ENCODE results near the gene TTC7B. TPM values are rescaled to one million over a fixed set of nuclear protein-coding genes. Genes with fewer than 3 reads are reported as not detected.
A peak's percentile ranks its signal among the peaks of the same experiment; 100 is the strongest.

The TTC7B gene
- total RNA-seq, 1 donor from 2014 or later = 20.6 TPM

DNA sequence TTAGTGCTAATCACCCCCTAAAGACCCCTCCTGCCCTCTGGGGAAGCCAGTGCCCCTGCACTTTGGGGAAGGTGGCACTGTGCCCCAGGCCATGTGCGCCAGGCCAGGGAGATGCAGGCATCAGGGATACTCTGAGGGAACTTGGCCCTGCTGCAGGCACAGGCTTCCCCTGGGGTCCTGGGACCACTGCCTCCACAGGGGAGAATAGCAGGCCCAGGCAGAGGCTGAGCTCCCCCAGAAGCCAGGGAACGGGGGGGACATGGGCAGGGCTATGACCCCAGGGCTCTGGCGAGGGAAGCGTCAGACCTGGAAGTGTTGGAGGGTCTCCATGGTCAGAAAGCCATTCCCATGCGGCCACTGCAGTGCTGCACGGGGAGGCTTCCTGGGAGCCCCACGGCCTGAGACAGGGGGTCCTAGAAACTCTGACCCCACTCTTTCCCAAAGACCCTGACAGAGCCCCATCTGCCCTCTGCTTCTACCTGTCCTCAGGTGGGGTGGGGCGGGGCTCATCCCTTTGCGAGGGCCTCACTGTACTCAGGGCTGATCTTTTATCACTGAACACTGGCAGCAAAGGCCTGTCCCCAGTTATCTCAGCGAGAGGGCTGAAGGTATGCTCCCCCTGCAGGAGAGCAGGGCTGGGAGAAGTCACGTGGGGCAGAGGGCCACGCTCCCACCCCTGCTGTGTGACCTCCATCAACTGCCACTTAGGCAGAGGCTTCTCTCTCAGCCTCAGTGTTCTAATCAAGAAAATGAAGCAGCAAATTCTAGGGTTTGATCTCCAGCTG is 259.4 kb downstream of the TTC7B start:
- H2AFZ ChIP-seq (replicated peaks) = no peak overlapping the region
- H3K4me2 ChIP-seq = peak overlapping the region; percentile 57
- TF ChIP-seq EZH2 (IDR thresholded peaks at IDR 0.05) (no peak), EZH2phosphoT487 (IDR thresholded peaks at IDR 0.05) (no peak), CTCF (IDR thresholded peaks at IDR 0.05) (no peak)
- H4K20me1 ChIP-seq (ENCODE audit: low read depth) = no peaks in the 10 kb centered on the region
- H3K9me3 Mint-ChIP-seq = no peaks in the 10 kb centered on the region
- peaks cover 4% of the 10 kb centered on the region for H3K27me3 Mint-ChIP-seq (ENCODE audit: insufficient read depth, low read depth)
- H3F3A ChIP-seq (ENCODE audit: low read depth) = no peaks in the 10 kb centered on the region
- no peaks in the 10 kb centered on the region for H3K36me3 ChIP-seq
- no peaks in the 10 kb centered on the region for H3K9me3 ChIP-seq (ENCODE audit: low read depth)
- H3K36me3 Mint-ChIP-seq = no peaks in the 10 kb centered on the region
- H3K4me3 Mint-ChIP-seq = no peak overlapping the region
- H3K27me3 ChIP-seq = no peaks in the 10 kb centered on the region
- H3K4me1 ChIP-seq = peaks cover 24% of the 10 kb centered on the region
- H3K79me2 ChIP-seq (ENCODE audit: low read depth) = no peaks in the 10 kb centered on the region
- H3K27ac Mint-ChIP-seq = no peak overlapping the region
- H3K9ac ChIP-seq = no peak overlapping the region
- peaks cover 46% of the 10 kb centered on the region for H3K4me1 Mint-ChIP-seq
- H3K4me3 ChIP-seq = no peak overlapping the region
- H3K27ac ChIP-seq = no peak overlapping the region
- DNase-seq (ENCODE audit: low spot score) = no peak

GRCh38 chr14:90556012-90556477 is 260.2 kb downstream of the TTC7B start:
- peaks cover 22% of the 10 kb centered on the region for H3K4me1 ChIP-seq
- no peak overlapping the region for H3K9ac ChIP-seq
- TF ChIP-seq EZH2 (IDR thresholded peaks at IDR 0.05) (no peak), CTCF (IDR thresholded peaks at IDR 0.05) (no peak), EZH2phosphoT487 (IDR thresholded peaks at IDR 0.05) (no peak)
- H3K27me3 ChIP-seq = no peaks in the 10 kb centered on the region
- H3K9me3 Mint-ChIP-seq = no peaks in the 10 kb centered on the region
- H3K27ac Mint-ChIP-seq = peak overlapping the region; percentile 82
- H3K4me3 Mint-ChIP-seq = peak overlapping the region; percentile 66
- no peaks in the 10 kb centered on the region for H3K9me3 ChIP-seq (ENCODE audit: low read depth)
- H3K4me2 ChIP-seq = peak overlapping the region; percentile 57
- H3K4me1 Mint-ChIP-seq = peaks cover 44% of the 10 kb centered on the region
- H3K79me2 ChIP-seq (ENCODE audit: low read depth) = no peaks in the 10 kb centered on the region
- H3K36me3 Mint-ChIP-seq = no peaks in the 10 kb centered on the region
- peak; percentile 83 for DNase-seq (ENCODE audit: low spot score)
- H3F3A ChIP-seq (ENCODE audit: low read depth) = no peaks in the 10 kb centered on the region
- H3K36me3 ChIP-seq = no peaks in the 10 kb centered on the region
- peaks cover 4% of the 10 kb centered on the region for H3K27me3 Mint-ChIP-seq (ENCODE audit: insufficient read depth, low read depth)
- no peak overlapping the region for H3K4me3 ChIP-seq
- no peaks in the 10 kb centered on the region for H4K20me1 ChIP-seq (ENCODE audit: low read depth)
- H3K27ac ChIP-seq = no peak overlapping the region
- peak overlapping the region; percentile 83 for H2AFZ ChIP-seq (replicated peaks)

- no peak overlapping the region for H3K4me3 ChIP-seq
- H3K9ac ChIP-seq = no peak overlapping the region
- no peaks in the 10 kb centered on the region for H4K20me1 ChIP-seq (ENCODE audit: low read depth)
- H3K27ac ChIP-seq = no peak overlapping the region
- H3K27me3 Mint-ChIP-seq (ENCODE audit: insufficient read depth, low read depth) = peaks cover 4% of the 10 kb centered on the region
- H3K27ac Mint-ChIP-seq = peak overlapping the region; percentile 82
- no peak for DNase-seq (ENCODE audit: low spot score)
- H2AFZ ChIP-seq (replicated peaks) = peak overlapping the region; percentile 83
- no peaks in the 10 kb centered on the region for H3K9me3 ChIP-seq (ENCODE audit: low read depth)
- peak overlapping the region; percentile 57 for H3K4me2 ChIP-seq
- no peaks in the 10 kb centered on the region for H3K79me2 ChIP-seq (ENCODE audit: low read depth)
- TF ChIP-seq EZH2 (IDR thresholded peaks at IDR 0.05) (no peak), CTCF (IDR thresholded peaks at IDR 0.05) (no peak), EZH2phosphoT487 (IDR thresholded peaks at IDR 0.05) (no peak)
- peak overlapping the region; percentile 66 for H3K4me3 Mint-ChIP-seq
- no peaks in the 10 kb centered on the region for H3F3A ChIP-seq (ENCODE audit: low read depth)
- H3K9me3 Mint-ChIP-seq = no peaks in the 10 kb centered on the region
- H3K4me1 Mint-ChIP-seq = peaks cover 39% of the 10 kb centered on the region
- H3K27me3 ChIP-seq = no peaks in the 10 kb centered on the region
- H3K36me3 ChIP-seq = no peaks in the 10 kb centered on the region
- peaks cover under 1% of the 10 kb centered on the region for H3K36me3 Mint-ChIP-seq
- H3K4me1 ChIP-seq = peaks cover 16% of the 10 kb centered on the region
Observed at GRCh38 chr14:90555126-90556011, 260.9 kb downstream of the TTC7B start.

Measured in neural progenitor cell (in vitro differentiated cells).